Heart left ventricle (tissue), 13 donors: Measurements from ENCODE around the gene LPAR5.

Experiments used
- CTCF ChIP-seq, 12 donors: fragments of 200-600 bp; sonication (generic) in 4 of 12; IDR thresholded peaks; one replicate each; pipeline versions ENCODE4 v1.5.0 to v1.8.0; 2018 to 2022; ENCODE audit warnings: antibody characterized with exemption in 12 of 12, mild to moderate bottlenecking in 5 of 12
- POLR2A ChIP-seq, 2 donors: fragments of 450-650 bp; IDR thresholded peaks; one replicate each; pipeline ENCODE4 v1.6.1; 2017; ENCODE audit warnings: antibody characterized with exemption in 2 of 2, mild to moderate bottlenecking in 2 of 2, moderate library complexity in 2 of 2
- donor health status: ischemic (EF 13 %, LVEDD 7.1; RV severe dilation, severe dysfunction).
- donor health status: DM: no; HTN: yes; CAD: no.
- donor health status: DM: no; HTN: no; CAD: no.
- donor health status: ischemic (EF 25% LVEDD 6.9; RV normal size, moderate dysfunction).
- donor health status: ischemic (EF 25% LVEDD 5.7; RV mildly dilated, moderate dysfunction).
- donor health status: ischemic (EF 35%, LVEDD 5.7; RV mildly dilated, moderate dysfunction).
- donor health status: nonischemic (EF 11% LVEDD 7.7; RV severe dilation, severe dysfunction).
- donor health status: DM: yes; HTN: yes; CAD: no.
- donor health status: PGD.
- donor health status: ischemic (EF 29% LVEDD 5.4; RV normal size, mild dysfunction).
- donor health status: nonischemic (EF 23%, LVEDD 6.1; RV moderate dilation, normal function).

DNA sequence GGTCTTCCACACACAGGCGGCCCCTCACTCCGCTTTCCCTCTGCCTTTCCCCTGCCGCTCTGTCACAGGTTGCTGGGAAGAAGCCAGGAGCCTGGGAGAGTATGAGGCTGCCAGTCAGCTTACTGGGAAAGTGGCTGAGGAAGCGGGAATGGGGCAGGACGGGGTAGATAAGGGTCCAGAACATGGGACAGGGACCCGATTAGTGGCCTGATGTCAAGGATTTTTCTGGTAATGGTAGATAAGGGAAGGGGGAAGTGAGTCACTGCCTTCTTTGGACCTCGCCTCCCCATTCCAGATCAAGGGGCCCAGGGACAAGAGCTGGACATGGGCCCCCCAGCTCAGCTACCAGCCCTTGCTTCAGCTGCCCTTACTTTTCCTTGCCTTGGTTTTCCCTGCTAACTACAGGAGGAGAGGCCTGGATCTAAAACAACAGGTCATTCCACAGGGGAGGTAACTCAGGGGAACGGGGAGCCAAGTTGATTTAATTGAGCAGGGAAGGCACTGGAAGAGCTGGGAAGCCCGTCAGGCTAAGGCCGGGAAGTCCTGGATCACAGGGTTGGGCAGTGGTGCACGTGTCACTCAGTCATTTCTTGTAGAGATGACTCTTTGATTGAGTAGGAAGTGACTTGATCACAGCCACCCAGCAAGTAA, 3.5 kb upstream of the LPAR5 start:
- TF ChIP-seq CTCF (IDR thresholded peaks at IDR 0.05) (no peak), POLR2A (IDR thresholded peaks at IDR 0.05) (no peak)
